Liver (tissue), 9 donors: ENCODE measurements around the gene CD200R1L. TPM values are rescaled to one million over a fixed set of nuclear protein-coding genes. Genes with fewer than 3 reads are reported as not detected.
"Not testable (repeated sequence)": the region's sequence is repeated elsewhere in the genome, so short reads cannot be mapped to it uniquely, and the experiment has no call there.

Source experiments
- DNase-seq: peaks from one replicate; pipeline ENCODE4 v3.0.0-alpha.2; 2017; ENCODE audit warnings: low spot score
- H3K27ac ChIP-seq, 2 donors: one replicate each; pipeline ENCODE4 v1.7.0; 2013; ENCODE audit warnings: inconsistent platforms in 2 of 2, low read length in 2 of 2, control low read depth in 1 of 2, low read depth in 1 of 2, mild to moderate bottlenecking in 1 of 2
- H3K27me3 ChIP-seq, 4 donors: one replicate each; pipeline versions ENCODE4 v1.6.1 to v1.7.0; 2013; ENCODE audit warnings: low read length in 3 of 4, inconsistent platforms in 1 of 4, mild to moderate bottlenecking in 1 of 4, moderate library complexity in 1 of 4; ENCODE audit not compliant: control insufficient read depth in 4 of 4, insufficient read depth in 4 of 4
- H3K36me3 ChIP-seq, 4 donors: one replicate each; pipeline versions ENCODE4 v1.6.1 to v1.7.0; 2013; ENCODE audit warnings: low read length in 3 of 4, mild to moderate bottlenecking in 3 of 4, low read depth in 1 of 4, moderate library complexity in 1 of 4; ENCODE audit not compliant: control insufficient read depth in 4 of 4, insufficient read depth in 3 of 4
- H3K4me1 ChIP-seq, 4 donors: one replicate each; pipeline versions ENCODE4 v1.6.1 to v1.7.0; 2013; ENCODE audit warnings: low read length in 3 of 4, mild to moderate bottlenecking in 3 of 4, moderate library complexity in 1 of 4; ENCODE audit not compliant: control insufficient read depth in 4 of 4, insufficient read depth in 4 of 4
- H3K4me3 ChIP-seq, 3 donors: one replicate each; pipeline versions ENCODE4 v1.6.1 to v1.7.0; 2013; ENCODE audit warnings: low read length in 3 of 3, control low read depth in 1 of 3, low read depth in 1 of 3, mild to moderate bottlenecking in 1 of 3
- H3K9ac ChIP-seq, 2 donors: one replicate each; pipeline ENCODE4 v1.7.0; 2013; ENCODE audit warnings: low read length in 2 of 2, mild to moderate bottlenecking in 2 of 2, moderate library complexity in 2 of 2, control low read depth in 1 of 2, low read depth in 1 of 2
- H3K9me3 ChIP-seq, 4 donors: one replicate each; pipeline versions ENCODE4 v1.6.1 to v1.7.0; 2013; ENCODE audit warnings: low read length in 3 of 4; ENCODE audit not compliant: control insufficient read depth in 4 of 4
- FOXA1 ChIP-seq: IDR thresholded peaks from 2 replicates; pipeline ENCODE4 v1.6.1; 2016; ENCODE audit warnings: antibody characterized with exemption
- FOXA2 ChIP-seq: IDR thresholded peaks from 2 replicates; pipeline ENCODE4 v1.6.1; 2016; ENCODE audit warnings: antibody characterized with exemption
- JUND ChIP-seq, 2 donors: IDR thresholded peaks; 2 replicates each; pipeline ENCODE4 v1.6.1; 2016; ENCODE audit warnings: antibody characterized with exemption in 2 of 2
- RXRA ChIP-seq, 2 donors: IDR thresholded peaks; 2 replicates each; pipeline ENCODE4 v1.6.1; 2017 to 2018; ENCODE audit warnings: antibody characterized with exemption in 2 of 2, mild to moderate bottlenecking in 1 of 2
- SP1 ChIP-seq: IDR thresholded peaks from 2 replicates; pipeline ENCODE4 v1.6.1; 2018; ENCODE audit warnings: antibody characterized with exemption, mild to moderate bottlenecking
- ZBTB33 ChIP-seq: IDR thresholded peaks from 2 replicates; pipeline ENCODE4 v1.6.1; 2016; ENCODE audit warnings: antibody characterized with exemption
- WGBS: extraction: QIAGEN DNeasy Blood & Tissue Kit; methylation state at CpG from one replicate; pipeline ENCODE4 v1.1.7; 2013; 5-methylcytosine and 5-hydroxymethylcytosine counted together
- polyA plus RNA-seq, 2 donors: library from polyadenylated mRNA; stranded (reverse) in 1 of 2; unstranded in 1 of 2; fragments of 200-250 nt in 1 of 2; fragments of >200 nt in 1 of 2; fragmentation: Nextera tagmentation in 1 of 2; extraction: Ambion mirVana in 1 of 2; gene quantifications; one replicate each; pipeline versions ENCODE4 v1.2.1 to v1.2.3, GENCODE V29; 2013 to 2015
- total RNA-seq, 2 donors: library from RNA; depleted of rRNA; stranded (reverse); fragments of >200 nt; gene quantifications; one replicate each; pipeline ENCODE4 v1.2.3, GENCODE V29; 2014
- TF ChIP-seq, protein P1 (sequence below): IDR thresholded peaks from 2 replicates; pipeline ENCODE4 v1.6.1; 2016; ENCODE audit warnings: antibody characterized with exemption, mild to moderate bottlenecking
- TF ChIP-seq, protein P2 (sequence below): IDR thresholded peaks from 2 replicates; pipeline ENCODE4 v1.6.1; 2016; ENCODE audit warnings: antibody characterized with exemption
- donor health status: healthy.
- donor health status: healthy.
- donor health status: healthy.
- donor health status: healthy.
- donor health status: healthy.

The CD200R1L gene
- total and polyA plus RNA-seq, 4 donors = not detected

DNA sequence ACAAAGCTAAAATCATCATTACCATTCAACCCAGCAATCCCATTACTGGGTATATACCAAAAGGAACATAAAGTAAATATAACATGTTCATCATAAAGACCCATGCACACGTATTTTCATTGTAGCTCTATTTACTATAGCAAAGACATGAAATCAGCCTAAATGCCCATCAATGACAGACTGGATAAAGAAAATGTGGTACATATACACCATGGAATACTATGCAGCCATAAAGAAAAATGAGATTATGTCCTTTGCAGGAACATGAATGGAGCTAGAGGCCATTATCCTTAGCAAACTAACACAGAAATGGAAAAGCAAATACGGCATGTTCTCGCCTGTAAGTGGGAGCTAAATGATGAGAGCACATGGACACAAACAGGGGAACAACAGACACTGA lies 8.4 kb upstream of the CD200R1L start:
- H3K4me1 ChIP-seq, H3K27ac ChIP-seq, H3K27me3 ChIP-seq, H3K4me3 ChIP-seq, H3K9me3 ChIP-seq, DNase-seq, H3K9ac ChIP-seq, H3K36me3 ChIP-seq: not testable (repeated sequence)
- 63% methylated on average over 3 of the region's 3 CpGs for WGBS

DNA sequence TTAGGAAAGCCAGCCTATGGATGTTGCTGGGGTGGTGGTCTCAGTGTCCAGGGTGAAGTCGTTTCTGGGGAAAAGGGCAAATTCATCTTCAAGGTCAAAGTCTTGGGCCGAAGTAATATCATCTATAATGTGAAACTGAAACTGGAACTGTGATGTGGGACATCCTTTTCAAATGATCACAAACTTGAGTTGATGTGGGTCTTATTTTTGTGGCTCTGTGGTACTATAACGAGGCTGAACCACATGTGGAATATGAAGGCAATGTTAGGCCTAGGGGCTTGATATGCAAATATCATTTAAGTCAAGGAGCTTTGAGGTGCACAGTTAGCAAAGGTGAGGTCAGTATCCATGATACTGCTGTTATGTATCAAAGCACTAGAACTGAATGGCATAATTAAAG lies 1.5 kb upstream of the CD200R1L start:
- H3K4me3 ChIP-seq = no peak overlapping the region

GRCh38 chr3:112847692-112848091 lies 1.0 kb upstream of the CD200R1L start:
- no peak overlapping the region for H3K27ac ChIP-seq
- H3K9me3 ChIP-seq = peaks cover 0 to 5% (median 4%) of the 10 kb centered on the region in 4 donors
- WGBS = 70% methylated on average over 3 of the region's 3 CpGs
- H3K27me3 ChIP-seq = no peaks in the 10 kb centered on the region
- no peak overlapping the region for H3K4me3 ChIP-seq
- no peak overlapping the region for H3K9ac ChIP-seq
- no peak for TF ChIP-seq RXRA (IDR thresholded peaks at IDR 0.05)
- no peak for TF ChIP-seq JUND (IDR thresholded peaks at IDR 0.05)
- DNase-seq = no peak
- H3K36me3 ChIP-seq = no peaks in the 10 kb centered on the region
- H3K4me1 ChIP-seq = no peaks in the 10 kb centered on the region

More for the DNA sequence above, 1.5 kb upstream of the CD200R1L start:
- no peak for DNase-seq
- Histone ChIP-seq H3K9ac (no peak overlapping the region), H3K4me1 (no peaks in the 10 kb centered on the region), H3K9me3 (peaks cover 0 to 5% (median 4%) of the 10 kb centered on the region in 4 donors), H3K27me3 (no peaks in the 10 kb centered on the region), H3K27ac (no peak overlapping the region), H3K36me3 (no peaks in the 10 kb centered on the region)
- TF ChIP-seq FOXA1 = no peak
- TF ChIP-seq RXRA (IDR thresholded peaks at IDR 0.05) = no peak
- TF ChIP-seq FOXA2 = no peak
- no peak for TF ChIP-seq ZBTB33
- TF ChIP-seq, protein P1, sequence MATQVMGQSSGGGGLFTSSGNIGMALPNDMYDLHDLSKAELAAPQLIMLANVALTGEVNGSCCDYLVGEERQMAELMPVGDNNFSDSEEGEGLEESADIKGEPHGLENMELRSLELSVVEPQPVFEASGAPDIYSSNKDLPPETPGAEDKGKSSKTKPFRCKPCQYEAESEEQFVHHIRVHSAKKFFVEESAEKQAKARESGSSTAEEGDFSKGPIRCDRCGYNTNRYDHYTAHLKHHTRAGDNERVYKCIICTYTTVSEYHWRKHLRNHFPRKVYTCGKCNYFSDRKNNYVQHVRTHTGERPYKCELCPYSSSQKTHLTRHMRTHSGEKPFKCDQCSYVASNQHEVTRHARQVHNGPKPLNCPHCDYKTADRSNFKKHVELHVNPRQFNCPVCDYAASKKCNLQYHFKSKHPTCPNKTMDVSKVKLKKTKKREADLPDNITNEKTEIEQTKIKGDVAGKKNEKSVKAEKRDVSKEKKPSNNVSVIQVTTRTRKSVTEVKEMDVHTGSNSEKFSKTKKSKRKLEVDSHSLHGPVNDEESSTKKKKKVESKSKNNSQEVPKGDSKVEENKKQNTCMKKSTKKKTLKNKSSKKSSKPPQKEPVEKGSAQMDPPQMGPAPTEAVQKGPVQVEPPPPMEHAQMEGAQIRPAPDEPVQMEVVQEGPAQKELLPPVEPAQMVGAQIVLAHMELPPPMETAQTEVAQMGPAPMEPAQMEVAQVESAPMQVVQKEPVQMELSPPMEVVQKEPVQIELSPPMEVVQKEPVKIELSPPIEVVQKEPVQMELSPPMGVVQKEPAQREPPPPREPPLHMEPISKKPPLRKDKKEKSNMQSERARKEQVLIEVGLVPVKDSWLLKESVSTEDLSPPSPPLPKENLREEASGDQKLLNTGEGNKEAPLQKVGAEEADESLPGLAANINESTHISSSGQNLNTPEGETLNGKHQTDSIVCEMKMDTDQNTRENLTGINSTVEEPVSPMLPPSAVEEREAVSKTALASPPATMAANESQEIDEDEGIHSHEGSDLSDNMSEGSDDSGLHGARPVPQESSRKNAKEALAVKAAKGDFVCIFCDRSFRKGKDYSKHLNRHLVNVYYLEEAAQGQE = no peak
- TF ChIP-seq SP1 = no peak
- TF ChIP-seq, protein P2, sequence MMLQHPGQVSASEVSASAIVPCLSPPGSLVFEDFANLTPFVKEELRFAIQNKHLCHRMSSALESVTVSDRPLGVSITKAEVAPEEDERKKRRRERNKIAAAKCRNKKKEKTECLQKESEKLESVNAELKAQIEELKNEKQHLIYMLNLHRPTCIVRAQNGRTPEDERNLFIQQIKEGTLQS = no peak
- WGBS = 25% methylated on average over 3 of the region's 3 CpGs
